Body of pancreas (tissue), 4 donors: Measurements from ENCODE around the gene DLG2. TPM values are rescaled to one million over a fixed set of nuclear protein-coding genes. Genes with fewer than 3 reads are reported as not detected.
"Not testable (repeated sequence)": the region's sequence is repeated elsewhere in the genome, so short reads cannot be mapped to it uniquely, and the experiment has no call there.

Experiments
- ATAC-seq: fragments of 150-250 bp; one replicate; pipeline ENCODE4 v1.9.1; 2016
- DNase-seq, 4 donors: peaks; one replicate each; pipeline ENCODE4 v3.0.0-alpha.2; 2019
- H3K27ac ChIP-seq, 4 donors: fragments of 200-600 bp; sonication (generic); 1 replicate in 3 of 4; 2 replicates in 1 of 4; pipeline versions ENCODE4 v1.5.1 to v1.6.1; 2016 to 2019; ENCODE audit warnings: mild to moderate bottlenecking in 1 of 4, mixed read lengths in 1 of 4, moderate library complexity in 1 of 4
- H3K27me3 ChIP-seq, 2 donors: fragments of 200-600 bp; sonication (generic); one replicate each; pipeline ENCODE4 v1.6.0; 2016; ENCODE audit warnings: mild to moderate bottlenecking in 1 of 2
- H3K36me3 ChIP-seq, 2 donors: fragments of 200-600 bp; sonication (generic); replicated peaks in 1 of 2; 2 replicates each; pipeline ENCODE4 v1.5.1; 2016; ENCODE audit warnings: low read depth in 2 of 2; ENCODE audit not compliant: insufficient read depth in 1 of 2
- H3K4me1 ChIP-seq: fragments of 200-600 bp; sonication (generic); one replicate; pipeline ENCODE4 v1.6.0; 2016
- H3K4me3 ChIP-seq, 2 donors: fragments of 200-600 bp; sonication (generic); 1 replicate in 1 of 2; 2 replicates in 1 of 2; pipeline ENCODE4 v1.5.1; 2016 to 2019
- H3K9me3 ChIP-seq, 3 donors: fragments of 200-600 bp; sonication (generic); 1 replicate in 2 of 3; 2 replicates in 1 of 3; pipeline ENCODE4 v1.5.1; 2016
- CTCF ChIP-seq, 7 experiments: fragments of 450-650 bp in 4 of 7; fragments of 200-600 bp in 3 of 7; sonication (generic) in 3 of 7; IDR thresholded peaks; one replicate each; pipeline ENCODE4 v1.5.1; 2016 to 2019; ENCODE audit warnings: antibody characterized with exemption in 7 of 7
- POLR2A ChIP-seq, 3 donors: fragments of 450-650 bp; IDR thresholded peaks; one replicate each; pipeline ENCODE4 v1.6.1; 2016; ENCODE audit warnings: antibody characterized with exemption in 3 of 3, mild to moderate bottlenecking in 2 of 3
- WGBS, 2 donors: methylation state at CpG; one replicate each; pipeline ENCODE4 v1.1.5; 2017; 5-methylcytosine and 5-hydroxymethylcytosine counted together
- intact Hi-C: fragments of 100-400 bp; cut with DNase I; formaldehyde crosslinking; loops from one replicate; pipeline ENCODE4 v1.15.1; 2023
- total RNA-seq, 2 donors: library from RNA; depleted of rRNA; stranded (reverse); fragments of >200 nt; gene quantifications; one replicate each; pipeline ENCODE4 v1.1.0, GENCODE V29; 2016

The DLG2 gene
- total RNA-seq, 2 donors from 2014 or later, result 6.0 to 13.2 TPM

GRCh38 chr11:85423316-85423715 is 203.8 kb downstream of the DLG2 start:
- intact Hi-C loops, result no loop called here
- no peak for ATAC-seq
- 93 to 100% methylated on average over 1 of the region's 1 CpG for WGBS, 2 donors
- no peak for DNase-seq
- no peak overlapping the region for H3K27ac ChIP-seq
- no peaks in the 10 kb centered on the region for H3K36me3 ChIP-seq
- peaks cover 0 to 15% (median 0%) of the 10 kb centered on the region in 3 donors for H3K9me3 ChIP-seq
- no peaks in the 10 kb centered on the region for H3K4me1 ChIP-seq
- H3K27me3 ChIP-seq, result no peaks in the 10 kb centered on the region
- H3K4me3 ChIP-seq, result no peak overlapping the region
- TF ChIP-seq POLR2A (IDR thresholded peaks at IDR 0.05), result no peak

- no peak overlapping the region for H3K27ac ChIP-seq
- intact Hi-C loops, result no loop called here
- no peak overlapping the region for H3K4me3 ChIP-seq
- peaks cover 0 to 15% (median 0%) of the 10 kb centered on the region in 3 donors for H3K9me3 ChIP-seq
- no peak for ATAC-seq
- no peaks in the 10 kb centered on the region for H3K4me1 ChIP-seq
- DNase-seq, result no peak
- WGBS, 2 donors, result 76 to 82% methylated on average over 5 of the region's 5 CpGs
- TF ChIP-seq POLR2A (IDR thresholded peaks at IDR 0.05) (no peak), CTCF (IDR thresholded peaks at IDR 0.05) (no peak)
- no peaks in the 10 kb centered on the region for H3K36me3 ChIP-seq
- no peaks in the 10 kb centered on the region for H3K27me3 ChIP-seq
Measured at GRCh38 chr11:85414175-85414574, 213.0 kb downstream of the DLG2 start.

GRCh38 chr11:85407648-85408047 is 219.5 kb downstream of the DLG2 start:
- Histone ChIP-seq H3K36me3 (no peaks in the 10 kb centered on the region), H3K4me3 (no peak overlapping the region), H3K4me1 (no peaks in the 10 kb centered on the region), H3K9me3 (no peaks in the 10 kb centered on the region), H3K27me3 (no peaks in the 10 kb centered on the region), H3K27ac (no peak overlapping the region)
- intact Hi-C loops, result no loop called here
- TF ChIP-seq POLR2A (IDR thresholded peaks at IDR 0.05) (no peak), CTCF (IDR thresholded peaks at IDR 0.05) (no peak)
- ATAC-seq, result no peak
- no peak for DNase-seq
- 81 to 84% methylated on average over 2 of the region's 2 CpGs for WGBS, 2 donors

- WGBS, 2 donors, result 64 to 74% methylated on average over 3 of the region's 3 CpGs
- Histone ChIP-seq H3K27me3 (no peaks in the 10 kb centered on the region), H3K4me1 (no peaks in the 10 kb centered on the region), H3K36me3 (no peaks in the 10 kb centered on the region), H3K27ac (no peak overlapping the region), H3K9me3 (no peaks in the 10 kb centered on the region), H3K4me3 (no peak overlapping the region)
- no peak for TF ChIP-seq CTCF (IDR thresholded peaks at IDR 0.05)
- TF ChIP-seq POLR2A (IDR thresholded peaks at IDR 0.05), result no peak
- no peak for DNase-seq
- intact Hi-C loops, result no loop called here
- no peak for ATAC-seq
Measured at GRCh38 chr11:85406841-85407240, 220.3 kb downstream of the DLG2 start.

- WGBS, 2 donors, result 67 to 75% methylated on average over 3 of the region's 3 CpGs
- ATAC-seq, result no peak
- DNase-seq, result no peak
Measured at GRCh38 chr11:85406316-85406715, 220.8 kb downstream of the DLG2 start.

GRCh38 chr11:85395515-85396055 is 231.6 kb downstream of the DLG2 start:
- H3K27ac ChIP-seq, ATAC-seq, DNase-seq, H3K4me3 ChIP-seq, H3K4me1 ChIP-seq, intact Hi-C loops, H3K9me3 ChIP-seq, H3K27me3 ChIP-seq, H3K36me3 ChIP-seq: not testable (repeated sequence)
- WGBS, 2 donors, result 21 to 36% methylated on average over 3 to 4 of the region's 4 CpGs

More at GRCh38 chr11:85406316-85406715, 220.8 kb downstream of the DLG2 start:
- intact Hi-C loops, result no loop called here
- Histone ChIP-seq H3K27ac (no peak overlapping the region), H3K36me3 (no peaks in the 10 kb centered on the region), H3K4me1 (no peaks in the 10 kb centered on the region), H3K4me3 (no peak overlapping the region), H3K9me3 (no peaks in the 10 kb centered on the region), H3K27me3 (no peaks in the 10 kb centered on the region)
- no peak for TF ChIP-seq POLR2A (IDR thresholded peaks at IDR 0.05)
- no peak for TF ChIP-seq CTCF (IDR thresholded peaks at IDR 0.05)
